Ishikawa (cell line): ENCODE results near the gene BOLA2B.

Experiments
- CEBPB ChIP-seq: IDR thresholded peaks from 2 replicates; pipeline ENCODE4 v1.6.1; 2012
- CREB1 ChIP-seq: IDR thresholded peaks from 2 replicates; pipeline ENCODE4 v1.6.1; 2012; ENCODE audit warnings: low read depth
- EGR1 ChIP-seq: IDR thresholded peaks from 2 replicates; pipeline ENCODE4 v1.6.1; 2012
- EP300 ChIP-seq: IDR thresholded peaks from 2 replicates; pipeline ENCODE4 v1.6.1; 2012; ENCODE audit warnings: borderline replicate concordance
- FOXM1 ChIP-seq: IDR thresholded peaks from 2 replicates; pipeline ENCODE4 v1.6.1; 2012; ENCODE audit warnings: low read depth, borderline replicate concordance
- NFIC ChIP-seq: IDR thresholded peaks from 2 replicates; pipeline ENCODE4 v1.6.1; 2012
- RAD21 ChIP-seq: IDR thresholded peaks from 2 replicates; pipeline ENCODE4 v1.6.1; 2012; ENCODE audit warnings: low read depth
- REST ChIP-seq: IDR thresholded peaks from 2 replicates; pipeline ENCODE4 v1.6.1; 2012; ENCODE audit warnings: low read depth, mild to moderate bottlenecking
- TAF1 ChIP-seq: IDR thresholded peaks from 2 replicates; pipeline ENCODE4 v1.6.1; 2012; ENCODE audit warnings: low read depth, mild to moderate bottlenecking
- TCF12 ChIP-seq: IDR thresholded peaks from 2 replicates; pipeline ENCODE4 v1.6.1; 2012; ENCODE audit warnings: low read depth
- TEAD4 ChIP-seq: IDR thresholded peaks from 2 replicates; pipeline ENCODE4 v1.6.1; 2012
- USF1 ChIP-seq: IDR thresholded peaks from 2 replicates; pipeline ENCODE4 v1.6.1; 2012
- YY1 ChIP-seq: IDR thresholded peaks from 2 replicates; pipeline ENCODE4 v1.6.1; 2012; ENCODE audit warnings: low read depth
- ZBTB7A ChIP-seq: IDR thresholded peaks from 2 replicates; pipeline ENCODE4 v1.6.1; 2012; ENCODE audit warnings: low read depth
- TF ChIP-seq, protein P1 (sequence below): IDR thresholded peaks from 2 replicates; pipeline ENCODE4 v1.6.1; 2012

BOLA2B gene

DNA sequence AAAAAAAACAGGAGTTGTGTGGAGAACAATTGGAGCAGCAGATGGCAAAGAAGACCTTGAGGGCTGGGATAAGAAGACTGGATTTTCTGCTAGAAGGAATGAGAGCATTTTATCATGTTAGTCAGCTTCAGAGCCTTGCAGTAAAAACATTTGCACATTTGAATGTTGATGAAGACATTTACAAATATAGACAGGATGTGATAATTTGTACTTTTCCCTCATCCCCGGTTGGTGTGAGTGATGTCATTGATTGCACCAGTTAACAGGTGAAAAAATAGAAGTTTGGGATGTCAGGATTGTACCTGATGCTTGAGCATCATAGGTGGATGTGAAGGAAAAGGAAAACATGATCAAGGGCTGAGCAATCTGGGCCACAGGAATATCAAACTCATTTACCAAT lies 47.8 kb downstream of the BOLA2B start:
- TF ChIP-seq, protein P1, sequence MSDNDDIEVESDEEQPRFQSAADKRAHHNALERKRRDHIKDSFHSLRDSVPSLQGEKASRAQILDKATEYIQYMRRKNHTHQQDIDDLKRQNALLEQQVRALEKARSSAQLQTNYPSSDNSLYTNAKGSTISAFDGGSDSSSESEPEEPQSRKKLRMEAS: no peak
- no peak for TF ChIP-seq EP300

- TF ChIP-seq EGR1: no peak
- no peak for TF ChIP-seq EP300
- no peak for TF ChIP-seq TCF12
- TF ChIP-seq REST: no peak
- no peak for TF ChIP-seq CEBPB
- TF ChIP-seq FOXM1: no peak
- no peak for TF ChIP-seq TAF1
- TF ChIP-seq YY1: no peak
- TF ChIP-seq, protein P1: no peak
- TF ChIP-seq TEAD4: no peak
- TF ChIP-seq RAD21: no peak
These were observed 48.5 kb downstream of the BOLA2B start for GRCh38 chr16:30144917-30145316.

- TF ChIP-seq FOXM1 (no peak), CREB1 (no peak), ZBTB7A (no peak), NFIC (no peak), TEAD4 (no peak), USF1 (no peak), TCF12 (no peak), EGR1 (no peak), TAF1 (no peak), YY1 (no peak), CEBPB (no peak)
- TF ChIP-seq, protein P1: no peak
These were observed 49.4 kb downstream of the BOLA2B start for GRCh38 chr16:30144017-30144416.

DNA sequence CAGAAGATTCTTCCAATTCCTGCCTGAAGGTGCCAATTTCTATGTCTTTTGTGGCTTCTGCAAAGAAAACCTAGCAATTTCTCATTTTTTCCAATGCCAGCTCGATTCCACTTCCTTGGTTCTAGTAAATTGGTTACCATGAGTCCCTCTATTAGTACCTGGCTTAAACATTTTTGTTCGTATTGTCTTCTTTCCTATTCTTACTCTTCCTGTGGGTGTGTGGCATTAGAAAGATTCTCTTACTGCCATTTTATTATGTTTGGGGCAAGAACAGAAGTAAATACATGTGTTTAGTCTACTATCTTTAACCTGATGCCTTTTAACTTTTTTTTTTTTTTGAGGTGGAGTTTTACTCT lies 50.1 kb downstream of the BOLA2B start:
- TF ChIP-seq RAD21: no peak
- no peak for TF ChIP-seq TEAD4
